Smooth muscle cell of the pulmonary artery (primary cell): ENCODE data around the gene TUBGCP5. TPM values are rescaled to one million over a fixed set of nuclear protein-coding genes. Genes with fewer than 3 reads are reported as not detected.

Experiments
- total RNA-seq: library from RNA; depleted of rRNA; stranded (reverse); fragments of >200 nt; gene quantifications from 2 replicates; pipeline ENCODE4 v1.2.3, GENCODE V29; 2014

TUBGCP5 gene
- total RNA-seq = 20.4 and 25.1 TPM in 2 replicates

DNA sequence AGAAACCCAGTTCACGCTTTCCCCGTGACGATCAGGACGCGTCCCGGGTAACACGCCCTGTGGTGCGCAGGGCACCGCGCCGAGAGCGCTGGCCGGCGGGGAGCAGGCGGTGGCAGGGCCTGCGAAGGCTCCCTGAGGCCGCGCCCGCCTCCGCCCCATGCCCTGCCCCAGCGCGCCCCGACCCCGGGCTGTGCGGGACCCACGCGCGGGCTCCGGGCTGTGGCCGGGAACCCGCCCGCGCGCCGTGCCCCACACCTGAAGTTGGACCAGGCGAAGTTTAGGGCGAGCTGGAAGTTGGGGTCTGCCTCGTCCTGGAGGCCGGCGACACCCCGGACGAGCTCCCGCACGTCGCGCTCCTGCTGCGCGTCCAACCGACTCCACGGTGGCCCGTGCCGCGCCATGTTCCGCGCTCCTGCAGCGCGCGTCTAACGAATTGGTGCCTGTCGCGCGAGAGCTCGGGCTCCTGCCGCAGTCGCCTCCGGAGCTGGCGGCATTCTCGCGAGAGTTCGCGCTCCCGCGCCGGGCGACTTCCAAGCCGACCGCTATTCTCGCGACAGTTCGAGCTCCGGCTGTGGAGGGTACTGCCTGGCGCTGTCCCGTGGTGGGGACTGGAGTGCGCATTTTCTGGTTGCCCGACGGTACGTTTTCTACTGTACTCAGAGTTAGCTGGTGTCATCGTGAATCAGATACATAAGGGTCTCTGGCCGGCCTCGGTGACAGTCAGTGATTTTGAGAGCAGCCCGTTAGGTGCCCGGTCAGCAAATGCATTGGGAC is at the start of gene TUBGCP5:
Gene TUBGCP5 (minus strand): TSS at position 427 of the 774 bp plus-strand sequence. CDS start 26 bp downstream, at position 401.

DNA sequence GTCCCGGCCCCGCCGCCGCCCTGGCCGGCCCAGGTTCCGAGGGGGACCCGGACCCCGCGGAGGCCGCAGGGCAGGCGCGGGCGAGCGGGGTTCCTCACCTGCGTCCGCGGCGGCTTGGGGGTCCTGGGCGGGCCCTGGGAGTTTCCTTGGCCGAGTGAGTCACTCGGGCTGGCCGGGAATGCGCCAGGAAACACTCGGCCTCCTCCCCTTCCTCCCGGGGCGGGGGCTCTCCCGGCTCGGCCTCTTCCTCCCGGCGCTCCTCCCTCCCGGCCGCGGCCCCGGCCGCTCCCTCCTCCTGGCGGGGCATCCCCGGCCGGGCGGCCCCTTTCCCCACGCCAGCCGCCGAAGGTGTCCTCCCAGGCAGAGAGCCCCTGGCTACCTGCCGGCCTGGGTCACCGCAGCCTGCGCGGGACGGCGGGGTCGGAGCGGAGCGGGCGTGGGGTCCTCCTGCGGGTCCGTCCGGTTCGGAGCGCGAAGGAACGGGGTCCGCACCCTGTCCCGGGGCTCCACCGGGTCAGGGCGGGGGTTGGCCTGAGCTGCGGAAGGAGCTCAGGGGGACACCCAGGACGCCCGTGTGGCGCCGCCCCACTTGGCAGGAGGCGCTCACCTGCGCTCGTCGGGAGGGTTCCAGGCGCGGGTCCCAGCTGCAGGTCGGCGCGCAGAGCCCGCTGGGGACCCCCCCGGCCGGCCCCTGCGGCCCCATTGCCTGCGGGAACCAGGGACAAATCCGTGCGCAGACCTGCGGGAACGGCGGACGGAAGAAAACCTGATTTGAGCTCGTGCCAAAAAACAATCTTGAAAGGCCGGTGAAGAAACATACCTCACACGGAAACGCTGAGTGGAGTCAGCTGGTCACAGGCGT is 58.9 kb downstream of the TUBGCP5 start, which contains the start of gene CYFIP1:
Gene CYFIP1 (minus strand): TSS at position 180 of the 862 bp plus-strand sequence. CDS start 33,083 bp downstream, outside the sequence.

Other genes starting within 250 kb of the TUBGCP5 start
- 48.8 and 54.1 TPM in 2 replicates for gene NIPA2, start 200.9 kb downstream of the TUBGCP5 start, total RNA-seq
- gene CYFIP1, start 59.2 kb downstream of the TUBGCP5 start, total RNA-seq = 126 and 146 TPM in 2 replicates
- gene GOLGA6L1, start 97.3 kb upstream of the TUBGCP5 start, total RNA-seq = not detected in 2 replicates